Fibroblast of mammary gland (primary cell): ENCODE results near the gene CDH23.

Experiments
- DNase-seq: peaks from one replicate; pipeline ENCODE4 v3.0.0-alpha.2; 2010; ENCODE audit warnings: low read depth
- H3K4me3 ChIP-seq: 2 replicates; pipeline ENCODE4 v1.5.1; 2011; ENCODE audit warnings: low read depth, mild to moderate bottlenecking, low read length, moderate library complexity; ENCODE audit not compliant: control insufficient read depth
- CTCF ChIP-seq: conservative IDR thresholded peaks from 2 replicates; pipeline ENCODE4 v1.5.1; 2011; ENCODE audit warnings: low read depth, low read length, inconsistent platforms; ENCODE audit not compliant: control insufficient read depth, insufficient read depth

The CDH23 gene

GRCh38 chr10:71860243-71861029 is 463.7 kb downstream of the CDH23 start:
- peak; percentile 100 for DNase-seq
- H3K4me3 ChIP-seq: no peak overlapping the region
- TF ChIP-seq CTCF: no peak

- TF ChIP-seq CTCF: no peak
- no peak for DNase-seq
- H3K4me3 ChIP-seq: no peak overlapping the region
Observed at GRCh38 chr10:71863203-71863602, 466.5 kb downstream of the CDH23 start.

GRCh38 chr10:71864911-71865361 is 468.2 kb downstream of the CDH23 start:
- TF ChIP-seq CTCF: no peak
- peak; percentile 85 for DNase-seq
- no peak overlapping the region for H3K4me3 ChIP-seq
